D721Med (cell line): ENCODE results near the gene ABTB2.

ENCODE experiments used
- DNase-seq: peaks from one replicate; pipeline ENCODE4 v3.0.0; 2011; ENCODE audit warnings: low spot score; ENCODE audit not compliant: insufficient read length
- FAIRE-seq: peaks from 2 replicates; lab custom pipeline; 2011; peaks lifted over from hg19 to GRCh38; lab: Jason Lieb, UNC
- CTCF ChIP-seq: IDR thresholded peaks from 2 replicates; pipeline ENCODE4 v1.5.1; 2012; ENCODE audit warnings: mild to moderate bottlenecking, control low read depth; ENCODE audit not compliant: insufficient read depth; ENCODE audit errors: missing control alignments

The ABTB2 gene

DNA sequence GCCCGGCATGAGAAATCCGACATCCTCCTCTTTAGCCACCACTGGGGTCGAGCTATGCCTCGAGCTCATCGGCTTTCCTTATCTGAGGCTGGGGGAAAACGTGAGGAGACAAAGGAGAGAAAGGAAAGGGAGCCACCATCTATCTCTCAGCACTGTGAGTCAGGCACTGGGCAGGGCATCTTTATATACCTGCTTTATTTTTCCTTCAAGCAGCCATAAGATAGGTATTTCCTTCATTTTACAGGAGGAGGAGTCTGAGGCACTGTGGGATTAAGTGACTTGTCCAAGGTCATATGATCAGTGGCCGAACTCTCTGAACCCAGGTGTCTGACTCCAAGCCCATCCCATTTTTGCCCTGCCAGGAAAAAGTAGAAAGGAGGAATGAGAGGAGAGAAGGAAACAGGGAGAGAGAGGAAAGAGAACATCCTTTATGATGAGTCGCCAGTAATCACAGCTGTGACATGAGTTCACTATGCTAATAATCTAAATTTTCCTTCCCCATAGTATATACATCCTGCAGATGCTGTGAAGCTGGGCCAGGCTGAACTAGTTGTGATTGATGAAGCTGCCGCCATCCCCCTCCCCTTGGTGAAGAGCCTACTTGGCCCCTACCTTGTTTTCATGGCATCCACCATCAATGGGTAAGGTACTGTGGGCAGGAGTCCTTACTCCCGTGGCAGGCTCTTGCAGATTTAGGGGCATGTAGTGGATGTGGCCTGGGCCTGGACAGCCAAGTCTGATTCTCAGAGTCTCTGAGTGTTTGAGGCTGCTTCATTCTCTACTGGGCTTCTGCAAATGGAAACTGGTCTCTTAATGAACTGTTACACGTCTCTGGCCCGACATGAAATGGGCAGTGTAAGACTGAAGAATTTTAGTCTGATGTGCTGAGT is 230.6 kb downstream of the ABTB2 start:
- no peak for TF ChIP-seq CTCF
- DNase-seq (no peak), FAIRE-seq (no peak)

- DNase-seq (no peak), FAIRE-seq (no peak)
- no peak for TF ChIP-seq CTCF
These were observed 232.7 kb downstream of the ABTB2 start for GRCh38 chr11:34124885-34125668.

- DNase-seq, result no peak
- TF ChIP-seq CTCF, result no peak
- no peak for FAIRE-seq
These were observed 237.2 kb downstream of the ABTB2 start for GRCh38 chr11:34120651-34121050.

GRCh38 chr11:34114471-34114870 is 243.3 kb downstream of the ABTB2 start:
- no peak for TF ChIP-seq CTCF
- no peak for DNase-seq
- FAIRE-seq, result no peak

GRCh38 chr11:34114014-34114413 is 243.8 kb downstream of the ABTB2 start:
- FAIRE-seq, result no peak
- DNase-seq, result no peak
- TF ChIP-seq CTCF, result no peak

- FAIRE-seq, result no peak
- no peak for TF ChIP-seq CTCF
These were observed 246.0 kb downstream of the ABTB2 start for GRCh38 chr11:34111722-34112270.

More at GRCh38 chr11:34111722-34112270, 246.0 kb downstream of the ABTB2 start:
- DNase-seq, result no peak
